GM23248 (cell line): ENCODE data around the gene TLE4. TPM values are rescaled to one million over a fixed set of nuclear protein-coding genes. Genes with fewer than 3 reads are reported as not detected.

Experiments
- DNase-seq: peaks from one replicate; pipeline ENCODE4 v3.0.0-alpha.2; 2015
- H2AFZ ChIP-seq: fragments of 200-600 bp; sonication (generic); 2 replicates; pipeline ENCODE4 v1.6.1; 2016; ENCODE audit warnings: antibody characterized with exemption
- H3F3A ChIP-seq: fragments of 200-600 bp; sonication (generic); 2 replicates; pipeline ENCODE4 v1.6.1; 2016; ENCODE audit warnings: mild to moderate bottlenecking, antibody characterized with exemption, mixed run types; ENCODE audit not compliant: insufficient read depth
- H3K27ac ChIP-seq: fragments of 200-600 bp; sonication (generic); 2 replicates; pipeline ENCODE4 v1.5.1; 2016; ENCODE audit warnings: mild to moderate bottlenecking
- H3K27me3 ChIP-seq: fragments of 200-600 bp; sonication (generic); replicated peaks from 2 replicates; pipeline ENCODE4 v1.6.1; 2016; ENCODE audit warnings: mild to moderate bottlenecking; ENCODE audit not compliant: insufficient read depth
- H3K36me3 ChIP-seq: fragments of 200-600 bp; sonication (generic); 2 replicates; pipeline ENCODE4 v1.6.1; 2016; ENCODE audit warnings: low read depth, mild to moderate bottlenecking
- H3K4me1 ChIP-seq: fragments of 200-600 bp; sonication (generic); 2 replicates; pipeline ENCODE4 v1.6.1; 2016; ENCODE audit warnings: mild to moderate bottlenecking; ENCODE audit not compliant: insufficient read depth
- H3K4me2 ChIP-seq: fragments of 200-600 bp; sonication (generic); one replicate; pipeline ENCODE4 v1.6.1; 2016; ENCODE audit warnings: mild to moderate bottlenecking; ENCODE audit not compliant: unreplicated experiment
- H3K4me3 ChIP-seq: fragments of 200-600 bp; sonication (generic); 2 replicates; pipeline ENCODE4 v1.5.1; 2016; ENCODE audit warnings: mild to moderate bottlenecking
- H3K79me2 ChIP-seq: fragments of 200-600 bp; sonication (generic); 2 replicates; pipeline ENCODE4 v1.6.1; 2016; ENCODE audit warnings: mild to moderate bottlenecking; ENCODE audit not compliant: insufficient read depth
- H3K9ac ChIP-seq: fragments of 200-600 bp; sonication (generic); 2 replicates; pipeline ENCODE4 v1.6.1; 2016; ENCODE audit warnings: mild to moderate bottlenecking
- H3K9me2 ChIP-seq: fragments of 200-600 bp; sonication (generic); 2 replicates; pipeline ENCODE4 v1.6.1; 2016; ENCODE audit warnings: mixed run types, mild to moderate bottlenecking, moderate library complexity; ENCODE audit not compliant: insufficient read depth
- H3K9me3 ChIP-seq: fragments of 200-600 bp; sonication (generic); one replicate; pipeline ENCODE4 v1.6.1; 2017; ENCODE audit warnings: low read depth
- H4K20me1 ChIP-seq: fragments of 200-600 bp; sonication (generic); 2 replicates; pipeline ENCODE4 v1.6.0; 2016; ENCODE audit not compliant: insufficient read depth
- EZH2 ChIP-seq: fragments of 200-600 bp; sonication (generic); IDR thresholded peaks from 2 replicates; pipeline ENCODE4 v1.6.1; 2018; ENCODE audit warnings: antibody characterized with exemption, mild to moderate bottlenecking; ENCODE audit not compliant: insufficient read depth, poor library complexity, severe bottlenecking
- EZH2phosphoT487 ChIP-seq: fragments of 200-600 bp; sonication (generic); IDR thresholded peaks from 2 replicates; pipeline ENCODE4 v1.6.1; 2018; ENCODE audit warnings: antibody characterized with exemption, moderate library complexity, mild to moderate bottlenecking, low read depth; ENCODE audit not compliant: insufficient read depth
- WGBS, 2 experiments: methylation state at CpG; one replicate each; pipeline ENCODE4 v1.1.6; 2015 to 2017; ENCODE audit warnings: low lambda C conversion rate in 2 of 2, low coverage in 1 of 2; ENCODE audit errors: missing lambda C conversion rate in 2 of 2; 5-methylcytosine and 5-hydroxymethylcytosine counted together
- in situ Hi-C: fragments of 300-500 bp; cut with MboI; formaldehyde crosslinking; loops from 2 replicates; pipeline ENCODE4 v1.15.0; 2020
- polyA plus RNA-seq: library from polyadenylated mRNA; unstranded; fragments of >200 nt; fragmentation: Nextera tagmentation; extraction: Ambion mirVana; gene quantifications from 2 replicates; pipeline ENCODE4 v1.2.1, GENCODE V29; 2016
- total RNA-seq: library from RNA; depleted of rRNA; stranded (reverse); fragments of >200 nt; shearing (Covaris generic); gene quantifications from 2 replicates; pipeline ENCODE4 v1.2.3, GENCODE V29; 2014

The TLE4 gene
- total and polyA plus RNA-seq, 2 experiments from 2014 or later: 29.5 to 37.8 TPM

- in situ Hi-C loops: no loop called here
- H3K79me2 ChIP-seq: peaks cover 55% of the 10 kb centered on the region
- peak; percentile 56 for DNase-seq
- H4K20me1 ChIP-seq: no peaks in the 10 kb centered on the region
- H3K4me3 ChIP-seq: peak overlapping the region; percentile 6
- no peaks in the 10 kb centered on the region for H3K27me3 ChIP-seq
- WGBS, 2 experiments: 59 to 65% methylated on average over 5 of the region's 5 CpGs
- H3K27ac ChIP-seq: peak overlapping the region; percentile 63
- H3K36me3 ChIP-seq: no peaks in the 10 kb centered on the region
- peaks cover 44% of the 10 kb centered on the region for H3K4me1 ChIP-seq
- H3K4me2 ChIP-seq: peak overlapping the region; percentile 47
- H3K9me2 ChIP-seq: no peaks in the 10 kb centered on the region
- H3K9me3 ChIP-seq: no peaks in the 10 kb centered on the region
- TF ChIP-seq EZH2phosphoT487 (no peak), EZH2 (no peak)
- no peak overlapping the region for H2AFZ ChIP-seq
- no peak overlapping the region for H3K9ac ChIP-seq
- peaks cover 66% of the 10 kb centered on the region for H3F3A ChIP-seq
Observed at GRCh38 chr9:79610019-79610631, 38.4 kb downstream of the TLE4 start.

GRCh38 chr9:79610791-79611614, 39.2 kb downstream of the TLE4 start:
- 3 to 7% methylated on average over 4 of the region's 4 CpGs for WGBS, 2 experiments
- peaks cover 58% of the 10 kb centered on the region for H3K79me2 ChIP-seq
- H3K4me2 ChIP-seq: peak overlapping the region; percentile 47

DNA sequence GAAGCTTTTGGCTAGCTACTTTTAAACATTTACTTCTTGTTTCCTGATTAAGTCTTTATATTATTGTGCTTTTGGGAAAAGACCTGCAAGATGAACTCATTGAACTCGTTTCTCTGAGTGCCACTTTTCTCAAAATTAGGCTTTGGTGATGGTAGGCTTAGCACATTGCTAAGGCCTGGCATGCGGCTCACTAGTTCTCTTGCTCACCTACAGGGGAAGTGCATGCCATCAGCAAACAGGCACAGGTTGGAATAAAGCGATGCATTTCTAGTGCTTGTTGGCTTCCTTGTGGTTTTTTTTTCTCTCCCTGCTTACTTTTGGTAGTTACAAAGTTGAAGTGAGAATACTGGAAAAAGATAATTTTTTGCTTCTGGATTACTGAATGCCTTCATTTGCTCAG, 41.4 kb downstream of the TLE4 start:
- Histone ChIP-seq H3K4me2 (peak overlapping the region; percentile 47), H3K4me3 (no peak overlapping the region), H4K20me1 (no peaks in the 10 kb centered on the region), H3K79me2 (peaks cover 61% of the 10 kb centered on the region), H3K36me3 (no peaks in the 10 kb centered on the region), H3K9me3 (no peaks in the 10 kb centered on the region), H3K9me2 (no peaks in the 10 kb centered on the region), H3F3A (peaks cover 63% of the 10 kb centered on the region), H3K27ac (no peak overlapping the region), H2AFZ (no peak overlapping the region), H3K4me1 (peaks cover 59% of the 10 kb centered on the region), H3K27me3 (no peaks in the 10 kb centered on the region), H3K9ac (no peak overlapping the region)
- no peak for DNase-seq
- WGBS, 2 experiments: 94 to 99% methylated on average over 3 of the region's 3 CpGs
- TF ChIP-seq EZH2: no peak
- no peak for TF ChIP-seq EZH2phosphoT487
- in situ Hi-C loops: no loop called here

More at GRCh38 chr9:79610791-79611614, 39.2 kb downstream of the TLE4 start:
- in situ Hi-C loops: no loop called here
- Histone ChIP-seq H3K4me3 (peak overlapping the region; percentile 6), H3K27me3 (no peaks in the 10 kb centered on the region), H3K9ac (0 out of 2 replicates have a peak overlapping the region, but pooled peaks have one; percentile 1), H2AFZ (no peak overlapping the region), H3K36me3 (no peaks in the 10 kb centered on the region), H3K9me2 (no peaks in the 10 kb centered on the region), H4K20me1 (no peaks in the 10 kb centered on the region), H3K9me3 (no peaks in the 10 kb centered on the region), H3K27ac (peak overlapping the region; percentile 63), H3K4me1 (peaks cover 52% of the 10 kb centered on the region), H3F3A (peaks cover 66% of the 10 kb centered on the region)
- peak; percentile 87 for DNase-seq
- TF ChIP-seq EZH2: no peak
- no peak for TF ChIP-seq EZH2phosphoT487

- Histone ChIP-seq H3K4me3 (no peak overlapping the region), H3K27ac (no peak overlapping the region), H3K36me3 (no peaks in the 10 kb centered on the region), H3K4me2 (no peak overlapping the region), H3K4me1 (peaks cover 47% of the 10 kb centered on the region), H3K79me2 (peaks cover 69% of the 10 kb centered on the region), H3K9me3 (no peaks in the 10 kb centered on the region), H3F3A (peaks cover 46% of the 10 kb centered on the region), H2AFZ (no peak overlapping the region), H3K9me2 (no peaks in the 10 kb centered on the region), H3K9ac (no peak overlapping the region), H4K20me1 (no peaks in the 10 kb centered on the region), H3K27me3 (no peaks in the 10 kb centered on the region)
- no peak for TF ChIP-seq EZH2
- TF ChIP-seq EZH2phosphoT487: no peak
- DNase-seq: no peak
- WGBS, 2 experiments: 83 to 86% methylated on average over 5 of the region's 5 CpGs
- in situ Hi-C loops: no loop called here
Observed at GRCh38 chr9:79615038-79615437, 43.3 kb downstream of the TLE4 start.
